Transverse colon (tissue), 4 donors: Measurements from ENCODE around the gene ATF6.

Source experiments
- CTCF ChIP-seq, 5 experiments: fragments of 200-600 bp in 3 of 5; fragments of 450-650 bp in 2 of 5; sonication (generic) in 3 of 5; IDR thresholded peaks; 1 replicate in 2 of 5; 2 replicates in 3 of 5; pipeline ENCODE4 v1.5.1; 2016 to 2017; ENCODE audit warnings: antibody characterized with exemption in 5 of 5, inconsistent platforms in 3 of 5, mild to moderate bottlenecking in 2 of 5, moderate library complexity in 1 of 5
- EP300 ChIP-seq: sonication (generic); formaldehyde crosslinking; IDR thresholded peaks from one replicate; pipeline ENCODE4 v1.6.1; 2017; ENCODE audit warnings: antibody characterized with exemption, low read depth
- POLR2A ChIP-seq: fragments of 450-650 bp; IDR thresholded peaks from one replicate; pipeline ENCODE4 v1.6.1; 2016; ENCODE audit warnings: antibody characterized with exemption, mild to moderate bottlenecking, moderate library complexity
- POLR2AphosphoS5 ChIP-seq, 3 donors: sonication (generic); formaldehyde crosslinking; IDR thresholded peaks; one replicate each; pipeline ENCODE4 v1.6.1; 2016; ENCODE audit warnings: antibody characterized with exemption in 3 of 3

GRCh38 chr1:162004441-162004950 is 238.4 kb downstream of the ATF6 start:
- no peak for TF ChIP-seq CTCF (IDR thresholded peaks at IDR 0.05)
- no peak for TF ChIP-seq EP300
- TF ChIP-seq POLR2A: no peak
- TF ChIP-seq POLR2AphosphoS5 (IDR thresholded peaks at IDR 0.05): no peak
